Gastroesophageal sphincter (tissue), 3 donors: Measurements from ENCODE around the gene GBP1.

Experiments
- EP300 ChIP-seq: sonication (generic); formaldehyde crosslinking; IDR thresholded peaks from one replicate; pipeline ENCODE4 v1.6.1; 2017; ENCODE audit warnings: antibody characterized with exemption, mild to moderate bottlenecking
- POLR2A ChIP-seq, 2 donors: fragments of 450-650 bp; IDR thresholded peaks; one replicate each; pipeline ENCODE4 v1.6.1; 2017; ENCODE audit warnings: antibody characterized with exemption in 2 of 2, mild to moderate bottlenecking in 2 of 2, moderate library complexity in 1 of 2
- POLR2AphosphoS5 ChIP-seq: sonication (generic); formaldehyde crosslinking; IDR thresholded peaks from one replicate; pipeline ENCODE4 v1.6.1; 2017; ENCODE audit warnings: antibody characterized with exemption
- TF ChIP-seq, protein P1 (sequence below), 4 experiments: fragments of 200-600 bp in 2 of 4; fragments of 450-650 bp in 2 of 4; sonication (generic) in 1 of 4; IDR thresholded peaks; one replicate each; pipeline ENCODE4 v1.5.1; 2017 to 2019; ENCODE audit warnings: antibody characterized with exemption in 4 of 4, mild to moderate bottlenecking in 2 of 4, moderate library complexity in 2 of 4

DNA sequence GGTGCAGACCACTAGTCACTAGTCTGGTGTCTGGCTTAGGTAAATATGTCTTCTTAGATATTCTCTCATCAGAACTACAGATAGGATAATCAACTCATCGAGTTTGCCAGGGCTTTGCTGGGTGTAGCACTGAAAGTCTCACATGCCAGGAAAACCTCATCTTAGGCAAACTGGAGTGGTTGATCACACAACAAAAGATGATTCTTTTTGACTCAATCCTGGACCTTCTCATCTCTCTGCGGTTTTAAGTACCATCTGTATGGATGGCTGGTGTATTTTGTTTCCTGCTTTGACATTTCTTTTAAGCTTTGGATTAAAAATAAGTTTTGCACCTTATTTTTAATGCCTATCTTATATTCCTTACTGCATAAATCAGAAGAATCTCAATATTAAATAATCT lies 49.7 kb upstream of the GBP1 start:
- TF ChIP-seq, protein P1, sequence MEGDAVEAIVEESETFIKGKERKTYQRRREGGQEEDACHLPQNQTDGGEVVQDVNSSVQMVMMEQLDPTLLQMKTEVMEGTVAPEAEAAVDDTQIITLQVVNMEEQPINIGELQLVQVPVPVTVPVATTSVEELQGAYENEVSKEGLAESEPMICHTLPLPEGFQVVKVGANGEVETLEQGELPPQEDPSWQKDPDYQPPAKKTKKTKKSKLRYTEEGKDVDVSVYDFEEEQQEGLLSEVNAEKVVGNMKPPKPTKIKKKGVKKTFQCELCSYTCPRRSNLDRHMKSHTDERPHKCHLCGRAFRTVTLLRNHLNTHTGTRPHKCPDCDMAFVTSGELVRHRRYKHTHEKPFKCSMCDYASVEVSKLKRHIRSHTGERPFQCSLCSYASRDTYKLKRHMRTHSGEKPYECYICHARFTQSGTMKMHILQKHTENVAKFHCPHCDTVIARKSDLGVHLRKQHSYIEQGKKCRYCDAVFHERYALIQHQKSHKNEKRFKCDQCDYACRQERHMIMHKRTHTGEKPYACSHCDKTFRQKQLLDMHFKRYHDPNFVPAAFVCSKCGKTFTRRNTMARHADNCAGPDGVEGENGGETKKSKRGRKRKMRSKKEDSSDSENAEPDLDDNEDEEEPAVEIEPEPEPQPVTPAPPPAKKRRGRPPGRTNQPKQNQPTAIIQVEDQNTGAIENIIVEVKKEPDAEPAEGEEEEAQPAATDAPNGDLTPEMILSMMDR (IDR thresholded peaks at IDR 0.05) = no peak
- TF ChIP-seq POLR2A (IDR thresholded peaks at IDR 0.05) = no peak
- TF ChIP-seq EP300 = no peak
- TF ChIP-seq POLR2AphosphoS5 = no peak
